Measurements from ENCODE around the gene POLR1F.

DNA sequence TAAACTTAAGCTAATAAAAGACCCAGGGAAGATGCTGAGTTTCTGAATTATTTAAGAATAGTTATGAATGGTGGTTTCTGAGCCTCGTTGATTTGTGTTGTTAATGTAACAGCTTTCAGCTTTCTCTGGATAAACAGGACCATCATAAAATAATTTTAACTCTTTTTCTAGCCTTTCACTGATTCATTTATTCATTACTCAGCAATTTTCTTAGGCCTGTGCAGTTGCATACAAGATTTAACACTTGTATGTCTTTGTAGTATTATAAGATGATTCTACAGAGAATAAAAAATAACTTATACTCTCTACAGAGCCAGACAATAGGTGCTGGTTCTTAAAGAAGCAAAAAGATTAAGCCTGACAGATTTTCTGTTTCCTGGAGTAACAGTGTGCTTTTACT, 35.2 kb upstream of the POLR1F start:
- TF ChIP-seq, protein P1, sequence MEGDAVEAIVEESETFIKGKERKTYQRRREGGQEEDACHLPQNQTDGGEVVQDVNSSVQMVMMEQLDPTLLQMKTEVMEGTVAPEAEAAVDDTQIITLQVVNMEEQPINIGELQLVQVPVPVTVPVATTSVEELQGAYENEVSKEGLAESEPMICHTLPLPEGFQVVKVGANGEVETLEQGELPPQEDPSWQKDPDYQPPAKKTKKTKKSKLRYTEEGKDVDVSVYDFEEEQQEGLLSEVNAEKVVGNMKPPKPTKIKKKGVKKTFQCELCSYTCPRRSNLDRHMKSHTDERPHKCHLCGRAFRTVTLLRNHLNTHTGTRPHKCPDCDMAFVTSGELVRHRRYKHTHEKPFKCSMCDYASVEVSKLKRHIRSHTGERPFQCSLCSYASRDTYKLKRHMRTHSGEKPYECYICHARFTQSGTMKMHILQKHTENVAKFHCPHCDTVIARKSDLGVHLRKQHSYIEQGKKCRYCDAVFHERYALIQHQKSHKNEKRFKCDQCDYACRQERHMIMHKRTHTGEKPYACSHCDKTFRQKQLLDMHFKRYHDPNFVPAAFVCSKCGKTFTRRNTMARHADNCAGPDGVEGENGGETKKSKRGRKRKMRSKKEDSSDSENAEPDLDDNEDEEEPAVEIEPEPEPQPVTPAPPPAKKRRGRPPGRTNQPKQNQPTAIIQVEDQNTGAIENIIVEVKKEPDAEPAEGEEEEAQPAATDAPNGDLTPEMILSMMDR (IDR thresholded peaks at IDR 0.05): no peak
- no peak for TF ChIP-seq POLR2A (IDR thresholded peaks at IDR 0.05)
